Stimulated activated CD4-positive, alpha-beta T cell treated with anti-CD3 and anti-CD28 coated beads, Interleukin-2, amount 100 ng/mL, for 48 hours (primary cell): ENCODE data around the gene RASSF8.
"Not testable (repeated sequence)": the region's sequence is repeated elsewhere in the genome, so short reads cannot be mapped to it uniquely, and the experiment has no call there.

Experiments
- DNase-seq, 2 donors: peaks; one replicate each; pipeline ENCODE4 v3.0.0-alpha.2; 2020

The RASSF8 gene

GRCh38 chr12:26031827-26032226 is 73.3 kb downstream of the RASSF8 start:
- no peak for DNase-seq

- DNase-seq, result no peak
These were observed 73.8 kb downstream of the RASSF8 start for GRCh38 chr12:26032290-26032689.

- no peak for DNase-seq
These were observed 74.3 kb downstream of the RASSF8 start for GRCh38 chr12:26032719-26033241.

- no peak for DNase-seq
These were observed 76.1 kb downstream of the RASSF8 start for GRCh38 chr12:26034371-26035142.

GRCh38 chr12:26036877-26037276 is 78.4 kb downstream of the RASSF8 start:
- DNase-seq, result no peak

- DNase-seq, result no peak
These were observed 79.2 kb downstream of the RASSF8 start for GRCh38 chr12:26037615-26038220.

GRCh38 chr12:26042645-26043044 is 84.2 kb downstream of the RASSF8 start:
- DNase-seq, result no peak

GRCh38 chr12:26043135-26044006 is 84.9 kb downstream of the RASSF8 start:
- DNase-seq, result no peak

GRCh38 chr12:26044007-26044394 is 85.5 kb downstream of the RASSF8 start:
- no peak for DNase-seq

GRCh38 chr12:26044592-26044991 is 86.1 kb downstream of the RASSF8 start:
- DNase-seq, result no peak

- no peak for DNase-seq
These were observed 87.7 kb downstream of the RASSF8 start for GRCh38 chr12:26046203-26046602.

- DNase-seq, result no peak
These were observed 88.4 kb downstream of the RASSF8 start for GRCh38 chr12:26046906-26047305.

- no peak for DNase-seq
These were observed 89.1 kb downstream of the RASSF8 start for GRCh38 chr12:26047401-26048226.

- DNase-seq, result no peak
These were observed 94.2 kb downstream of the RASSF8 start for GRCh38 chr12:26052652-26053051.

- DNase-seq, result no peak
These were observed 95.9 kb downstream of the RASSF8 start for GRCh38 chr12:26054383-26054782.

GRCh38 chr12:26055087-26055486 is 96.6 kb downstream of the RASSF8 start:
- DNase-seq, result no peak

GRCh38 chr12:26056335-26056734 is 97.9 kb downstream of the RASSF8 start:
- DNase-seq, result no peak

GRCh38 chr12:26057271-26057670 is 98.8 kb downstream of the RASSF8 start:
- DNase-seq, result not testable (repeated sequence)

- no peak for DNase-seq
These were observed 99.8 kb downstream of the RASSF8 start for GRCh38 chr12:26058308-26058707.

- DNase-seq, result no peak
These were observed 100.3 kb downstream of the RASSF8 start for GRCh38 chr12:26058818-26059217.

- DNase-seq, result no peak
These were observed 103.5 kb downstream of the RASSF8 start for GRCh38 chr12:26062006-26062405.

- no peak for DNase-seq
These were observed 104.1 kb downstream of the RASSF8 start for GRCh38 chr12:26062566-26062965.
